ENCODE data around the gene SH3BP2.

SH3BP2 gene

DNA sequence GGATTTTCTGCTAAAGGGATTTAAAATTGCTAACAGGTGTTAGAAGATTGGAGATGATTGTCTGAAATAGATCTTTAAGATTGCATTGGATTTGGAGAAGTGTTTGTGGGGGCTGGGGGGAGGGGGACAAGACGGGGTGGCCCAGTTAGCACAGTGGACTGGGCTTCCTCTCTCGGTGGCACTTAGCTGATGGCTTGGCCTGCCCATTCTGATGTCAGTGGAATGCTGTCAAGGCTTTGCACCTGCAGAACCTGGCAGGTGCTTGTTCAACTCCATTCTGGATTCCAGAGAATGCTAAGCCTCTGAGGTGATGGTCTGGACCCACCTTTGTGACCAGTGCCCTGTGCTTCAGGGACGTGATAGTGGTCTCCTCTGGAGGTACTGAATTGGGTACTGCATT is 94.5 kb downstream of the SH3BP2 start:
- no peak for DNase-seq

DNA sequence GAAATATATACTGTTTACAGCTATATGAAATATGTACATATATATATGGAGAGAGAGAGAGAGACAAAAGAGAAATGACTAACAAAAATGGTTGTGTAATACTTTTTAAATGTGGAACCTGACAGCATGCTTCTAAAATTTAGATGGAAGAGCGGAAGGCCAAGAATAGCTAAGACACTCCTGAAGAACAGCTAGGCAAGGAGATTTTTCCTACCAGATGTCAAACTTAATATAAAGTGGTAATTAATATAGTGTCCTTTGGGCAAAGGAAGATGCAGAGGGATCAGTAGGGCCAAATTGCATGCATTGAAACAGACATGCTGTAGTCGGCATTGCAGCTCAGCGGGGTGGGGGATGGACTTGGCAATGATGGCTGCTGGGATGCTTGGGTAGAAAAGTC is 96.0 kb downstream of the SH3BP2 start:
- no peak for DNase-seq

All from CD4-positive, alpha-beta T cell treated with Interleukin-6 for 4 hours (primary cell).